Fibroblast of mammary gland (primary cell): ENCODE data around the gene NCKAP1.

Source experiments
- DNase-seq: peaks from one replicate; pipeline ENCODE4 v3.0.0-alpha.2; 2010; ENCODE audit warnings: low read depth
- H3K4me3 ChIP-seq: 2 replicates; pipeline ENCODE4 v1.5.1; 2011; ENCODE audit warnings: low read depth, mild to moderate bottlenecking, low read length, moderate library complexity; ENCODE audit not compliant: control insufficient read depth
- TF ChIP-seq, protein P1 (sequence below): conservative IDR thresholded peaks from 2 replicates; pipeline ENCODE4 v1.5.1; 2011; ENCODE audit warnings: low read depth, low read length, inconsistent platforms; ENCODE audit not compliant: control insufficient read depth, insufficient read depth

Gene NCKAP1

GRCh38 chr2:183037074-183037552, 1.1 kb downstream of the NCKAP1 start:
- peak; percentile 56 for DNase-seq
- TF ChIP-seq, protein P1, sequence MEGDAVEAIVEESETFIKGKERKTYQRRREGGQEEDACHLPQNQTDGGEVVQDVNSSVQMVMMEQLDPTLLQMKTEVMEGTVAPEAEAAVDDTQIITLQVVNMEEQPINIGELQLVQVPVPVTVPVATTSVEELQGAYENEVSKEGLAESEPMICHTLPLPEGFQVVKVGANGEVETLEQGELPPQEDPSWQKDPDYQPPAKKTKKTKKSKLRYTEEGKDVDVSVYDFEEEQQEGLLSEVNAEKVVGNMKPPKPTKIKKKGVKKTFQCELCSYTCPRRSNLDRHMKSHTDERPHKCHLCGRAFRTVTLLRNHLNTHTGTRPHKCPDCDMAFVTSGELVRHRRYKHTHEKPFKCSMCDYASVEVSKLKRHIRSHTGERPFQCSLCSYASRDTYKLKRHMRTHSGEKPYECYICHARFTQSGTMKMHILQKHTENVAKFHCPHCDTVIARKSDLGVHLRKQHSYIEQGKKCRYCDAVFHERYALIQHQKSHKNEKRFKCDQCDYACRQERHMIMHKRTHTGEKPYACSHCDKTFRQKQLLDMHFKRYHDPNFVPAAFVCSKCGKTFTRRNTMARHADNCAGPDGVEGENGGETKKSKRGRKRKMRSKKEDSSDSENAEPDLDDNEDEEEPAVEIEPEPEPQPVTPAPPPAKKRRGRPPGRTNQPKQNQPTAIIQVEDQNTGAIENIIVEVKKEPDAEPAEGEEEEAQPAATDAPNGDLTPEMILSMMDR: no peak
- H3K4me3 ChIP-seq: peak overlapping the region; percentile 73

DNA sequence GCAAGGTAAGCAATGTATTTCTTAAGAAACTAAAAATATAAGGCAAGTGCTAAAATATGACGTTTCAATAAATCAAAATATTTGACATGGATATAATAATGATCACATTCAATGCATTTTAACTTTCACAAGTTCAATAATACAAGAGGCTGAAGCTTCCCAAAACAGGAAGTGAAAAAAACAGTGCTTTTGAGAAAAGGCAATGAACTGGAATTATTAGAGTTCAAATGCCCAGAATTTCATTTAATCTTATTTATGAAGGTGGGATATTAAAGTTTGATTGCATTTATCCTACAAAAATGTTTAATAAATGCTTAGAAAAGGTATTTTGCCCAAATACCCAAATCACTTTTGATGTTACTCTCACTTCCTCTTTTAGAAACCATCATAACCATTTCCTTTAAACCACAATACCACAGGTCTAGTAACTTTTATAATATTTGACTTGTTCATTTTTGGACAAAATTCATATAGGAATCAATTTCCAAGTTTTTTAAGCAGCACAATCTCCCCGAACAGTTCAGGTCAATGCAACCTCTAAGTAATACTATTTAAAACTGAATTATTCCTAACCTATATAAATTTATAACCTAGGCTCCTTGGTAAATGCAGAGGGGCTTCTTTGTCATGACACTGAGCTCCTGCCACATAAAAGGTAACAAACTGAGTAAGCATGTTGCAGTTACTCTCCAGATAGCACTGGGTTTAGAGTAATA, 2.1 kb downstream of the NCKAP1 start:
- TF ChIP-seq, protein P1: no peak
- H3K4me3 ChIP-seq: peak overlapping the region; percentile 73
- no peak for DNase-seq

DNA sequence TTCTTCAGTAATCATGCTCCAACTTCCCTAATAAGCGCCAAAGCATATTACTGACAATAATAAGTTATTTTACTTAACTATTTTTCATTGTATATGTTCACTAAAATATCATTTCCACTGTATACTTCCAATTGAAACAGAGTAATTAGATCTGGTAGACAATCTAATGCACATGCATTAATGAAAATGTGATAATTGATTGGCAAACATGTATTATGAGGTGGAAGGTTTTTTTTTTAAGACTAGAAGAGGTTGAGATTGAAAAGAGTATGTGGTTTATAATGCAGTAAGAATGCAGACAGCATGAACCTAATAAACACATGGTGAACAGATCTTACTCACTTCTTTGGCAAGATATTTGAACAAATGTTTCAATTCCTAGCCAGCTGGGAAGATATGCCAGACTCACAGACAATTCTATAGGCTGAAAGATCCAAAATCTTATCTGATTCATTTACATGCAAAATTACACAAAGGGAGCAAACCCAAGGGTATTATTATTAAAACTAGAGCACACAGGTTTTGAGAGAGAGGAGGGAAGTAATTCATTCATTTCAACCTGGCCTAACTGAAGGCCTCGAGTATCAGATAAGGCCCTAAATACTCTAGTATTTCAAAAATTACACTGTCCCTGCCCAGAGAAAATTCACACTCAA, 2.8 kb downstream of the NCKAP1 start:
- DNase-seq: peak; percentile 89
- TF ChIP-seq, protein P1: no peak
- H3K4me3 ChIP-seq: peak overlapping the region; percentile 73

- TF ChIP-seq, protein P1: no peak
- DNase-seq: peak; percentile 60
- peak overlapping the region; percentile 28 for H3K4me3 ChIP-seq
Observed at GRCh38 chr2:183034806-183035205, 3.5 kb downstream of the NCKAP1 start.

DNA sequence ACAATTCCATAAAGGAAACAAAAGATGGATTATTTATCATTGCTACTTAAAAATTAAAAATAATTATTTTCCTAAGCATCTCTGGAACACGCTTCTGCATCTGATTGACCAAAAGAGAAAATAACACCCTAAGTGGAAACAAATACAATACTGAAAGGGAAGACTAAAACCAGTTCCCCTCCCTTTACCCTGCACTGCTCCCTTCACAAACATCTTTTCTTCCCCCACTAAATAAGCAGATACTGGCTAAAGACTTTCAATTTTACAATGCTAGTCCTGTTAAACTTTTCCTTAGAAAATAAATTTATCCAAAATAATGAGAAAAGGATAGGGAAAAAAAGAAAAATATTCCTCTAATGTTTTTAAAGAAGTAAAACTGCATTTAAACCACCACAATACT, 4.3 kb downstream of the NCKAP1 start:
- DNase-seq: no peak
- H3K4me3 ChIP-seq: no peak overlapping the region
- TF ChIP-seq, protein P1: no peak

- TF ChIP-seq, protein P1: no peak
- DNase-seq: peak; percentile 59
Observed at GRCh38 chr2:183031911-183032794, 6.1 kb downstream of the NCKAP1 start.

More at GRCh38 chr2:183031911-183032794, 6.1 kb downstream of the NCKAP1 start:
- no peak overlapping the region for H3K4me3 ChIP-seq
